HEK293T (cell line): Measurements from ENCODE around the gene TECRL.

Experiments
- ARNT ChIP-seq: fragments of 450-650 bp; IDR thresholded peaks from 2 replicates; pipeline ENCODE4 v1.6.1; 2017; ENCODE audit warnings: mild to moderate bottlenecking
- ELF4 ChIP-seq: fragments of 450-650 bp; IDR thresholded peaks from 2 replicates; pipeline ENCODE4 v1.6.1; 2017; ENCODE audit warnings: antibody characterized with exemption
- FOXM1 ChIP-seq: fragments of 450-650 bp; IDR thresholded peaks from 2 replicates; pipeline ENCODE4 v1.6.1; 2017; ENCODE audit warnings: mild to moderate bottlenecking, borderline replicate concordance
- HDGF ChIP-seq: fragments of 450-650 bp; IDR thresholded peaks from 2 replicates; pipeline ENCODE4 v1.6.1; 2017; ENCODE audit warnings: antibody characterized with exemption, borderline replicate concordance
- L3MBTL2 ChIP-seq: fragments of 450-650 bp; conservative IDR thresholded peaks from 2 replicates; pipeline ENCODE4 v1.6.1; 2016; ENCODE audit warnings: mild to moderate bottlenecking
- NFRKB ChIP-seq: fragments of 450-650 bp; IDR thresholded peaks from 2 replicates; pipeline ENCODE4 v1.6.1; 2016; ENCODE audit warnings: mild to moderate bottlenecking, moderate library complexity
- SP1 ChIP-seq: fragments of 450-650 bp; IDR thresholded peaks from 2 replicates; pipeline ENCODE4 v1.6.1; 2017
- TF ChIP-seq, protein P1 (sequence below): fragments of 450-650 bp; IDR thresholded peaks from 2 replicates; pipeline ENCODE4 v1.6.1; 2016

DNA sequence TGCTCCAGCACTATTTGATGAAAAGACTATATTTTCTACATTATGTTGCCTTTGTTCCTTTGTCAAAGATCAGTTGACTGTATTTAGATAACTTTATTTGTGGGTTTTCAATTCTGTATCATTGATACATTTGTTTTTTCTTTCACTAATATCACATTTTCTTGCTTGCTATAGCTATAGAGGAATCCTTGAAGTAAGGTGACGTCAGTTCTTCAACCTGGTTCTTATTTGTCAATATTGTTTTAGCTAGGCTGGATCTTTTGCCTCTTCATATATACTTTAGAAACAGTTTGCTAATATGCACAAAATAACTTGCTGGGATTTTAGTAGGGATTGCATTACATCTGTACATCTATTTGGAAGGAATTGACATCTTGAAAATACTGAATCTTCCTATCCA, 21.0 kb downstream of the TECRL start:
- TF ChIP-seq HDGF (no peak), ARNT (no peak), ELF4 (no peak), SP1 (no peak), FOXM1 (no peak), L3MBTL2 (no peak), NFRKB (no peak)
- TF ChIP-seq, protein P1, sequence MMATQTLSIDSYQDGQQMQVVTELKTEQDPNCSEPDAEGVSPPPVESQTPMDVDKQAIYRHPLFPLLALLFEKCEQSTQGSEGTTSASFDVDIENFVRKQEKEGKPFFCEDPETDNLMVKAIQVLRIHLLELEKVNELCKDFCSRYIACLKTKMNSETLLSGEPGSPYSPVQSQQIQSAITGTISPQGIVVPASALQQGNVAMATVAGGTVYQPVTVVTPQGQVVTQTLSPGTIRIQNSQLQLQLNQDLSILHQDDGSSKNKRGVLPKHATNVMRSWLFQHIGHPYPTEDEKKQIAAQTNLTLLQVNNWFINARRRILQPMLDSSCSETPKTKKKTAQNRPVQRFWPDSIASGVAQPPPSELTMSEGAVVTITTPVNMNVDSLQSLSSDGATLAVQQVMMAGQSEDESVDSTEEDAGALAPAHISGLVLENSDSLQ = no peak
